K562 (cell line): ENCODE data around the gene AGL. TPM values are rescaled to one million over a fixed set of nuclear protein-coding genes. Genes with fewer than 3 reads are reported as not detected.

ENCODE experiments used
- ATAC-seq: fragments of 200-7000 bp; cut with Tn5 transposase; 3 replicates; pipeline ENCODE4 v1.9.1; 2020; ENCODE audit warnings: moderate library complexity
- BruUV-seq: library from RNA; stranded (reverse); fragments of 400-500 nt; replicated peaks from 2 replicates; lab custom pipeline; 2021; lab: Mats Ljungman, UMichigan
- CTCF ChIA-PET: fragments of 300-600 bp; formaldehyde crosslinking; extraction: SDS; loops from one replicate; lab custom pipeline; 2021; ENCODE audit warnings: low intra/inter-chr PET ratio; lab: Yijun Ruan, JAX
- POLR2A ChIA-PET: fragments of 300-600, 350-650 bp; sonication (Branson Sonifier 250); formaldehyde crosslinking; extraction: SDS; loops from one replicate; lab custom pipeline; 2021; ENCODE audit warnings: antibody characterized with exemption, inconsistent platforms; lab: Yijun Ruan, JAX
- DNase-seq, 4 experiments: peaks; one replicate each; pipeline versions ENCODE4 v3.0.0 to v3.0.0-alpha.2; 2011 to 2018; ENCODE audit warnings: low spot score in 3 of 4, mixed read lengths in 3 of 4; ENCODE audit errors: extremely low read depth in 1 of 4
- FAIRE-seq: peaks from 2 replicates; lab custom pipeline; 2011; peaks lifted over from hg19 to GRCh38; lab: Jason Lieb, UNC
- H2AFZ ChIP-seq: 2 replicates; pipeline ENCODE4 v1.6.0; 2011; ENCODE audit warnings: low read depth, low read length, control low read depth, inconsistent platforms
- H3K27ac ChIP-seq: fragments of 200-600 bp; 3 replicates; pipeline ENCODE4 v1.8.0; 2011; ENCODE audit warnings: low read depth, mild to moderate bottlenecking, control low read depth, inconsistent platforms, low read length, moderate library complexity, mixed read lengths; ENCODE audit errors: extremely low read depth
- H3K27me3 ChIP-seq, 2 experiments: fragments of 300-600 bp in 1 of 2; 2 replicates in 1 of 2; 3 replicates in 1 of 2; pipeline versions ENCODE4 v1.6.0 to v1.8.0; 2011; ENCODE audit warnings: inconsistent platforms in 2 of 2, low read length in 2 of 2, mild to moderate bottlenecking in 1 of 2, mixed read lengths in 1 of 2, moderate library complexity in 1 of 2; ENCODE audit not compliant: control insufficient read depth in 2 of 2, insufficient read depth in 2 of 2
- H3K36me3 ChIP-seq: fragments of 300-600 bp; 3 replicates; pipeline ENCODE4 v1.8.0; 2011; ENCODE audit warnings: mild to moderate bottlenecking, low read length, inconsistent platforms; ENCODE audit not compliant: control insufficient read depth, insufficient read depth
- H3K4me1 ChIP-seq, 2 experiments: fragments of 200-600 bp in 1 of 2; replicated peaks in 1 of 2; 2 replicates in 1 of 2; 3 replicates in 1 of 2; pipeline versions ENCODE4 v1.5.1 to v1.8.0; 2011; ENCODE audit warnings: inconsistent platforms in 2 of 2, low read length in 2 of 2, mild to moderate bottlenecking in 1 of 2, mixed read lengths in 1 of 2, moderate library complexity in 1 of 2; ENCODE audit not compliant: control insufficient read depth in 2 of 2, insufficient read depth in 2 of 2
- H3K4me2 ChIP-seq: 2 replicates; pipeline ENCODE4 v1.6.1; 2011; ENCODE audit warnings: low read length, control low read depth, inconsistent platforms, mixed read lengths; ENCODE audit not compliant: insufficient read depth
- H3K4me3 ChIP-seq: fragments of 200-600 bp; sonication (generic), shearing (Covaris generic); 2 replicates; pipeline ENCODE4 v1.5.1; 2016; ENCODE audit warnings: control low read depth, inconsistent platforms
- H3K79me2 ChIP-seq: fragments of 200-600 bp; 3 replicates; pipeline ENCODE4 v1.8.0; 2011; ENCODE audit warnings: low read length, inconsistent platforms; ENCODE audit not compliant: control insufficient read depth, insufficient read depth
- H3K9ac ChIP-seq, 2 experiments: 2 replicates each; pipeline versions ENCODE4 v1.6.0 to v1.6.1; 2011; ENCODE audit warnings: low read depth in 2 of 2, low read length in 2 of 2, control low read depth in 1 of 2, inconsistent platforms in 1 of 2, mild to moderate bottlenecking in 1 of 2, mixed read lengths in 1 of 2; ENCODE audit not compliant: insufficient read depth in 1 of 2
- H3K9me1 ChIP-seq: one replicate; pipeline ENCODE4 v1.6.0; 2011; ENCODE audit warnings: inconsistent platforms, mild to moderate bottlenecking, low read length, moderate library complexity; ENCODE audit not compliant: control insufficient read depth, insufficient read depth
- H3K9me3 ChIP-seq: replicated peaks from 2 replicates; pipeline ENCODE4 v1.5.1; 2011; ENCODE audit warnings: low read depth, low read length, inconsistent platforms; ENCODE audit not compliant: control insufficient read depth, insufficient read depth
- H4K20me1 ChIP-seq: replicated peaks from 2 replicates; pipeline ENCODE4 v1.6.1; 2011; ENCODE audit warnings: low read length, inconsistent platforms, mixed read lengths; ENCODE audit not compliant: control insufficient read depth, insufficient read depth
- C11orf30 ChIP-seq: fragments of 450-650 bp; IDR thresholded peaks from 2 replicates; pipeline ENCODE4 v1.6.1; 2016; ENCODE audit warnings: low read depth, mild to moderate bottlenecking
- GTF2A2 ChIP-seq: IDR thresholded peaks from 2 replicates; pipeline ENCODE4 v1.6.1; 2016; ENCODE audit warnings: mild to moderate bottlenecking, missing genetic modification characterization, missing compliant biosample characterization
- NFE2 ChIP-seq: IDR thresholded peaks from 2 replicates; pipeline ENCODE4 v1.6.1; 2014; ENCODE audit warnings: antibody characterized with exemption, low read depth
- ZNF316 ChIP-seq: fragments of 450-650 bp; IDR thresholded peaks from 2 replicates; pipeline ENCODE4 v1.6.1; 2016
- WGBS: fragments of 100-300 bp; shearing (Covaris generic); methylation state at CpG from one replicate; pipeline ENCODE4 v1.1.6; 2016; ENCODE audit warnings: low coverage, mixed read lengths; ENCODE audit not compliant: insufficient coverage; ENCODE audit errors: missing lambda C conversion rate; 5-methylcytosine and 5-hydroxymethylcytosine counted together
- in situ Hi-C: fragments of 300-500 bp; cut with MboI; formaldehyde crosslinking; loops from 4 replicates; pipeline ENCODE4 v1.15.0; 2018; ENCODE audit warnings: inconsistent platforms, mixed read lengths
- intact Hi-C: fragments of 100-400 bp; cut with micrococcal nuclease; formaldehyde crosslinking; loops from 2 replicates; pipeline ENCODE4 v1.14.2; 2022
- polyA plus RNA-seq, 8 experiments: library from polyadenylated mRNA; depleted of rRNA in 4 of 8; stranded (reverse) in 5 of 8; unstranded in 3 of 8; fragments of >200 nt; fragmentation: Nextera tagmentation in 2 of 8; fragmentation: Illumina TruSeq in 1 of 8; extraction: Ambion mirVana in 2 of 8; extraction: Trizol in 1 of 8; gene quantifications; 2 replicates each; pipeline versions ENCODE4 v1.2.1 to v1.2.3, GENCODE V29; 2011 to 2014; ENCODE audit warnings: inconsistent platforms in 1 of 8, missing spikeins in 1 of 8
- total RNA-seq, 7 experiments: library from RNA; depleted of rRNA in 6 of 7; stranded (reverse); fragments of >200 nt in 6 of 7; fragmentation: Illumina TruSeq in 2 of 7; extraction: Trizol in 2 of 7; gene quantifications; 2 replicates each; pipeline versions ENCODE4 v1.2.1 to v1.2.3, GENCODE V29; 2011 to 2021; ENCODE audit warnings: low replicate concordance in 1 of 7
- TF ChIP-seq, protein P1 (sequence below): fragments of 250-450 bp; sonication (Bioruptor Pico); IDR thresholded peaks from 2 replicates; pipeline ENCODE4 v1.4.0; 2020

Gene AGL
- total and polyA plus RNA-seq, 9 of the 15 experiments (the other 6 are each of a cell fraction or from before 2014, with no cell fraction given), result 6.3 to 20.4 (median 12.4) TPM

DNA sequence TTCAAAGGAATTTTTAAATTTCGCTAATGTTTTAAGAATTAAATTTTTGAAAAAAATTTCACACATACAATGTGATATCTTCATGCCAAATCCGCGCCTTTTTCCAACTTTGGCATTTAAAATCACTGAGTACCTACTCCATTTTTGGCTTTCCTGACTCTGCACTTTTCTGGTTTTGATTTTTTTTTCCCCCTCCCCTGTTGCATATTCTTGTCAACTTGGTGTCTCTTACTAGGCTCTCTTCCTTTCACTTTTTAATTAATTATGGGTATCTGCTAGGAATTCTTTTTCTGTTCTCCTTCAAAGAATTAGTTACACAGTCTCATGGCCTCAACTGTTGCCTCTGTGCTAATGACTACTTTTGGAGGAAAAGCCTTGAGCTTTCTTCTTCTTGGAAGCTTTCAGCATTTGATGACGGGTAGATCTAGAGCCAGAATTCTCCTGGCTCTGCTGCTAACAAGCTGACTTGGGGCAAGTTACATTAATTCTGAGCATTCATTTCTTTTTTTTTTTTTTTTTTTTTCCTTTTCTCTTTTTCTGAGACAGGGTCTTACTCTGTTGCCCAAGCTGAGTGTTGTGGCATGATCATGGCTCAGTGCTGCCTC is 1.8 kb downstream of the AGL start:
- no peak overlapping the region for H2AFZ ChIP-seq
- FAIRE-seq (no peak), DNase-seq (no peak), ATAC-seq (no peak)
- H3K9me3 ChIP-seq, result no peaks in the 10 kb centered on the region
- no peaks in the 10 kb centered on the region for H4K20me1 ChIP-seq
- peaks cover 7 to 12% of the 10 kb centered on the region in 2 experiments; a peak in 4 of 5 replicates for H3K4me1 ChIP-seq
- H3K36me3 ChIP-seq, result peaks cover 12% of the 10 kb centered on the region; the same call in 2 of the 3 replicates
- ChIA-PET CTCF (no interaction called here), POLR2A (interaction anchor here (0.6 to 1.4 kb wide), 3 partner anchors 8 to 532 kb away, joined by 3 to 4 read pairs (median 4); no protein-coding TSS in a partner anchor)
- no peaks in the 10 kb centered on the region for H3K27me3 ChIP-seq
- H3K4me2 ChIP-seq, result no peak overlapping the region
- in situ Hi-C loops (no loop called here), intact Hi-C loops (no loop called here)
- H3K4me3 ChIP-seq, result no peak overlapping the region
- no peak for TF ChIP-seq GTF2A2 (tag)
- TF ChIP-seq NFE2, result 0 out of 2 replicates have a peak, but pooled peaks have one; percentile 5
- peak; percentile 73 for TF ChIP-seq C11orf30
- peak; percentile 91 for TF ChIP-seq ZNF316
- TF ChIP-seq, protein P1, sequence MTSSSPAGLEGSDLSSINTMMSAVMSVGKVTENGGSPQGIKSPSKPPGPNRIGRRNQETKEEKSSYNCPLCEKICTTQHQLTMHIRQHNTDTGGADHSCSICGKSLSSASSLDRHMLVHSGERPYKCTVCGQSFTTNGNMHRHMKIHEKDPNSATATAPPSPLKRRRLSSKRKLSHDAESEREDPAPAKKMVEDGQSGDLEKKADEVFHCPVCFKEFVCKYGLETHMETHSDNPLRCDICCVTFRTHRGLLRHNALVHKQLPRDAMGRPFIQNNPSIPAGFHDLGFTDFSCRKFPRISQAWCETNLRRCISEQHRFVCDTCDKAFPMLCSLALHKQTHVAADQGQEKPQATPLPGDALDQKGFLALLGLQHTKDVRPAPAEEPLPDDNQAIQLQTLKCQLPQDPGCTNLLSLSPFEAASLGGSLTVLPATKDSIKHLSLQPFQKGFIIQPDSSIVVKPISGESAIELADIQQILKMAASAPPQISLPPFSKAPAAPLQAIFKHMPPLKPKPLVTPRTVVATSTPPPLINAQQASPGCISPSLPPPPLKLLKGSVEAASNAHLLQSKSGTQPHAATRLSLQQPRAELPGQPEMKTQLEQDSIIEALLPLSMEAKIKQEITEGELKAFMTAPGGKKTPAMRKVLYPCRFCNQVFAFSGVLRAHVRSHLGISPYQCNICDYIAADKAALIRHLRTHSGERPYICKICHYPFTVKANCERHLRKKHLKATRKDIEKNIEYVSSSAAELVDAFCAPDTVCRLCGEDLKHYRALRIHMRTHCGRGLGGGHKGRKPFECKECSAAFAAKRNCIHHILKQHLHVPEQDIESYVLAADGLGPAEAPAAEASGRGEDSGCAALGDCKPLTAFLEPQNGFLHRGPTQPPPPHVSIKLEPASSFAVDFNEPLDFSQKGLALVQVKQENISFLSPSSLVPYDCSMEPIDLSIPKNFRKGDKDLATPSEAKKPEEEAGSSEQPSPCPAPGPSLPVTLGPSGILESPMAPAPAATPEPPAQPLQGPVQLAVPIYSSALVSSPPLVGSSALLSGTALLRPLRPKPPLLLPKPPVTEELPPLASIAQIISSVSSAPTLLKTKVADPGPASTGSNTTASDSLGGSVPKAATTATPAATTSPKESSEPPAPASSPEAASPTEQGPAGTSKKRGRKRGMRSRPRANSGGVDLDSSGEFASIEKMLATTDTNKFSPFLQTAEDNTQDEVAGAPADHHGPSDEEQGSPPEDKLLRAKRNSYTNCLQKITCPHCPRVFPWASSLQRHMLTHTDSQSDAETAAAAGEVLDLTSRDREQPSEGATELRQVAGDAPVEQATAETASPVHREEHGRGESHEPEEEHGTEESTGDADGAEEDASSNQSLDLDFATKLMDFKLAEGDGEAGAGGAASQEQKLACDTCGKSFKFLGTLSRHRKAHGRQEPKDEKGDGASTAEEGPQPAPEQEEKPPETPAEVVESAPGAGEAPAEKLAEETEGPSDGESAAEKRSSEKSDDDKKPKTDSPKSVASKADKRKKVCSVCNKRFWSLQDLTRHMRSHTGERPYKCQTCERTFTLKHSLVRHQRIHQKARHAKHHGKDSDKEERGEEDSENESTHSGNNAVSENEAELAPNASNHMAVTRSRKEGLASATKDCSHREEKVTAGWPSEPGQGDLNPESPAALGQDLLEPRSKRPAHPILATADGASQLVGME, result no peak
- H3K9me1 ChIP-seq, result no peaks in the 10 kb centered on the region
- H3K79me2 ChIP-seq, result peaks cover 22% of the 10 kb centered on the region
- H3K27ac ChIP-seq, result no peak overlapping the region
- no peak overlapping the region for H3K9ac ChIP-seq
- WGBS, result 56% methylated on average over 4 of the region's 4 CpGs
- BruUV-seq, result no TSS peak
